H7 (cell line): ENCODE results near the gene SERPINB5. TPM values are rescaled to one million over a fixed set of nuclear protein-coding genes. Genes with fewer than 3 reads are reported as not detected.

Experiments used
- DNase-seq: peaks from one replicate; pipeline ENCODE4 v3.0.0; 2012
- H3K27me3 ChIP-seq: 2 replicates; pipeline ENCODE4 v1.6.0; 2011; ENCODE audit warnings: mild to moderate bottlenecking, low read length; ENCODE audit not compliant: control insufficient read depth, insufficient read depth
- H3K36me3 ChIP-seq: replicated peaks from 2 replicates; pipeline ENCODE4 v1.5.1; 2011; ENCODE audit warnings: low read length; ENCODE audit not compliant: control insufficient read depth, insufficient read depth
- H3K4me3 ChIP-seq: 2 replicates; pipeline ENCODE4 v1.5.1; 2011; ENCODE audit warnings: low read depth, mild to moderate bottlenecking, control low read depth, low read length, moderate library complexity; ENCODE audit not compliant: insufficient read depth
- total RNA-seq: library from RNA; depleted of rRNA; stranded (reverse); fragments of >200 nt; shearing (Covaris generic); gene quantifications from 2 replicates; pipeline ENCODE4 v1.2.3, GENCODE V29; 2014

SERPINB5 gene
- total RNA-seq, 1 experiment from 2014 or later = 0.28 TPM

DNA sequence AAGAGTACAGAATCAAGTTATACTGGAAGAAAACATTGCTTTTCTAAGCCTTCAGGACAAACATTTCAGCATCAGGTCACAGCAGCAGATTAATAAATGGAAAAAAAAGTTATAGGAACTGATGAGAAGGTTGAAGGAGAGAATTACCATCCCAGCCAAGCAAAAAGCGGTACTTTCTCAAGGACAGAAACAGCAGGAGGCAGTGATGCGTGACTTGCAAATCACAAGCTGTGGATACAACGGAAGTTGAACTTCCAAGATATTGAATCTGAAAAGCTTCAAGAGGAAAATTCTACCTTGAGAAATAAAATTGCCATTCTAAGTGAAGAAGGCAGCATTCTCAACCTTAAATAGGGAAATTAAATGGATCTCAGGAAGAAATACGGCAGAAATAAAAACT is 46.9 kb downstream of the SERPINB5 start:
- H3K27me3 ChIP-seq = no peaks in the 10 kb centered on the region
- DNase-seq = no peak
- no peak overlapping the region for H3K4me3 ChIP-seq
- no peaks in the 10 kb centered on the region for H3K36me3 ChIP-seq

DNA sequence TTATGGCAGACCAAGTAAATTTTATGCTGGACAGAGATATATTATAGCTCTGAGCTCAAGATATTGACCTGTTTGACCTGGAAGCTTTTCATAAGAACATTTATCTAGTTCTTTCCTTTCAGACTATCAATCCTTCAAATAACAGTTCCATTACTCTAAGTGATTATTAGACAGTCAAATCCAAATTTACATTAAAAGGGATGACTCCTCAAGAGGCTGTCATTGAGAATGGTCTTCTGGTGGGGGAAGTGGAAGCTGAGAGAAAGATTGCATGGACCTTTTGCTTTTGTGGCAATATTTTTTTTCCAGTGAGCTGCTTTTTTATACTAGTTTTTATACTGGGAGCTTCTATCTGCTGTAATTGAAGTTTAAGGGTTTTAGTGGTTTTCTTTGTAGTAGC is 50.5 kb downstream of the SERPINB5 start:
- no peaks in the 10 kb centered on the region for H3K36me3 ChIP-seq
- H3K4me3 ChIP-seq = no peak overlapping the region
- DNase-seq = no peak
- no peaks in the 10 kb centered on the region for H3K27me3 ChIP-seq

DNA sequence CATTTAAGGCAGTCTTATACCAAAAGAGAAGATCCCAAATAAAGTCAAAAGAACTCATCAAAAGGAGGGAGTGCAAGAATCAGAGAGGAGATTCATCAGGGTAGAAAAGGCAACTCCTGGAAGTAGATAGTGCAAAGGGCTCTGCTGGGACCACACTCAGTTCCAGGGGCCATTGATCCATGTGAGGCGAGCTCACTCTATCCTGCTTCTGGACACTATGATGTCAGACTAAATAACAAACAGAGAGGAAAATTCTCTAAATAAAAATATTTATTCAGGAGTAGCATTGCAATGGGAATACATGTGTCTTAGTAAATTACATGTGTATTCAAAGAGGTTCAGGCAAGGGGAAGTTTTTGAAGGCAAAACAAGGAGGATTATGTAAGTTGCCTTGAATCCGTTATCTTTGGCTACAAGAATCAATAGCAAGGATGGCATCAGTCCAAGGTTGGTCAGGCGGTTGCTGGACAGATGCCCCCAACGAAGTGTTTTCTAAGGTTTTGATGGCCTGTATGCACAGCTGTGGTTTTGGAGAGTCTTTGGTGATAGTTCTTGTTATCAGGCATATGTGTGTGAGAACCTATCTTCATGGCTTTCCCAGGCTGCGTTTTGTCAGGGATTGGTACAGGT is 52.2 kb downstream of the SERPINB5 start:
- no peak for DNase-seq
- no peaks in the 10 kb centered on the region for H3K27me3 ChIP-seq
- H3K4me3 ChIP-seq = no peak overlapping the region
- no peaks in the 10 kb centered on the region for H3K36me3 ChIP-seq

DNA sequence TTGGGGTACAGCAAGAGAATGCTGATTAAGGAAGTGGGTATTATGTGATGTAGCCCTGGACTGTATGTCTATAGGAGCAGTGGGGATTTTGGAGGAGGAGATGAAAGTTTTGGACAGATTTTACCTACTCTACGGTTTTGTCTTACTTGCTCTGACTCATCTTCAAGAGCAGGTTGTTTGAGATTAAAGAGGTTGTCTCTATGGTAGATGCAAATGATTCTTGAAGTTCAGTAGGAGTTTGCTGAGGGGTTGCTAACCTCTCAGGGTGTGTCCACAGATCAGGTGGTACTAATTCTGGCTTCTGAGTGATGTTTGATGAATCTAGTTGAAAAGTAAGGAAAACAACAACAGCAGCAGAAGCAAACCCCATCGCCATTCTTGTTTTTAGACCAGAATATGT is 55.7 kb downstream of the SERPINB5 start:
- DNase-seq = no peak
- Histone ChIP-seq H3K4me3 (no peak overlapping the region), H3K36me3 (no peaks in the 10 kb centered on the region), H3K27me3 (no peaks in the 10 kb centered on the region)

DNA sequence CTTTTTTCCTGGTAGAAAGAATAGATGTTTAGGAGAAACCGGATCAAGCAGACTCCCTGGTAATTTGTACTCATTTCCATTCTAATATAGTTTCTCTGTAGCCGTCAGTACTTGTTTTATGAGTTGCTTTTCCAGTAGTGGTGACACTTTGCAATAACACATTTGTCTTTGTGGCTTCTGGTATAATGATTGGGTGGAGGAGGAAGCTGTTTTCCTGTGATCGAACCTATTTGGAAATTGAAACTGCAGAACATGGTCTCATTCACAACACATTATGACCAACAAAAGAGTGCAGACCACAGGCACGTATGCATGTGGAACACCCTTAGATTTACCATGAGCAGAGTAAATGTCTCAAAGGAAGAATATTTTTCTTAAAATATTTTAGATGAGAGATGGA is 57.9 kb downstream of the SERPINB5 start:
- no peaks in the 10 kb centered on the region for H3K27me3 ChIP-seq
- H3K36me3 ChIP-seq = no peaks in the 10 kb centered on the region
- no peak for DNase-seq
- H3K4me3 ChIP-seq = no peak overlapping the region

DNA sequence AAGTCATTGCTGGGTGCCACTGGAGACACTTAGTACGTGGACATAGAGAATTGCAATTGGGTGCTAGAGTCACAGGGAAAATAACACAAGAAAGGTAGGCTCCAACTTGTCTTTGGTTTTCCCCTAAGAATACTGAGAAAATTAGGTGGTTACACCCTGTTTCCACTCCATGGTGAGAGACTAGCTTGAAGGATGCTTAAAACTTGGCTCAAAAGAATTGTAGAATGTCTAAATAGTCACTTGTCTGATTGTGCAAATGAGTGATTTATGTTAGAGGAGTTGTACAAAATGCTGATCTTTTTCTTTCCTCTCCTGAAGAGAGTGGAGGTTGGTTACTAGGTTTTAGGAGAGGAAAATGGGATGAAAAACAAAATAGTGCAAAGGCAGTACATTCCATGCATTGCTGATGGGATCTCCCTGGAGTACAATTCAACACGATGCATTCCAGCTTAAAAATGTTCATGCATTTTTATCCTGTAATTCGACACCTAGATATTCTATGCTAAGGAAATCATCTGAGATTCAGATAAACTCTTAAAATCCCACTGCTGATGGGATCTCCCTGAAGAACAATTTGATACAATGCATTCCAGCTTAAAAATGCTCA is 63.2 kb downstream of the SERPINB5 start:
- H3K36me3 ChIP-seq = no peaks in the 10 kb centered on the region
- H3K4me3 ChIP-seq = no peak overlapping the region
- no peaks in the 10 kb centered on the region for H3K27me3 ChIP-seq
- DNase-seq = no peak

DNA sequence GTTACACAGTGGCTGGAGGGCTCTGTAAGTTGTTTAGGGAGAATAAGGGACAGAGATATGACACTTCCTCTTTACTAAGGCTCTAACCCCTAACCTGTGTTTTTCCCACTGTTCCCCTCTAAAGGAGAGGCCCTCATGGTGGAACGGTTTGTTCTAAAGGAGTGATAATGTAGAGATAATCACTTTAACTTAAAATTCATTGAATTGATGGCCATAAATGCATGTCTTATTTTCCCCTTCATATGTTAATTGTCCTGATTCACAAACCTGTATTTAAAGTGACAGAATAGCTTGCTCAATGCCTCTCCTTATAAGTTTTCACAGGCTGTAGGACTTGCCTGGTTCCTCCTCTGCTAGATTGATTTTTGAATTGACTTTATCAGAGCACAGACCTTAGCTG is 65.3 kb downstream of the SERPINB5 start, which contains the start of gene SERPINB12:
Gene SERPINB12, plus strand, starts transcription at position 301 of the 400 bp plus-strand sequence. CDS start 13,791 bp downstream, outside the sequence.
- Histone ChIP-seq H3K36me3 (no peaks in the 10 kb centered on the region), H3K27me3 (no peaks in the 10 kb centered on the region), H3K4me3 (no peak within 1 kb of the TSS)
- no peak for DNase-seq

DNA sequence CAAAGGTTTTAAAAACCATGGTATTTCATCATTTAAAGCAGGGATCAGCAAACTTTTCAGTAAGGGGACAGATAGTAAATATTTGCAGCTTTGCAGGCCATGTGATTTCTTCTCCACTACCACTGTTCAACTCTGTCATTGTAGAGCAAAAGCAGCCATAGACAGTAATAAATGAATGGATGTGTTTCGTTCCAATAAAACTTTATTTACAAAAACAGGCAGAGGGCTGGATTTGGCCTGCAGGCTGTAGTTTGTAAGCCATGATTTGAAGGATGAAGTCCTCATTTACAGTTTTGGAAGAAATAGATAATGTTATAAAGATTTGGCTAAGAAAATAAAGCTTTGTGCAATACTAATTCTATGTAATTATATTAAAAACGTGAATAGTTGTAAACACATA is 67.3 kb downstream of the SERPINB5 start:
- Histone ChIP-seq H3K27me3 (no peaks in the 10 kb centered on the region), H3K36me3 (no peaks in the 10 kb centered on the region), H3K4me3 (no peak overlapping the region)
- no peak for DNase-seq

DNA sequence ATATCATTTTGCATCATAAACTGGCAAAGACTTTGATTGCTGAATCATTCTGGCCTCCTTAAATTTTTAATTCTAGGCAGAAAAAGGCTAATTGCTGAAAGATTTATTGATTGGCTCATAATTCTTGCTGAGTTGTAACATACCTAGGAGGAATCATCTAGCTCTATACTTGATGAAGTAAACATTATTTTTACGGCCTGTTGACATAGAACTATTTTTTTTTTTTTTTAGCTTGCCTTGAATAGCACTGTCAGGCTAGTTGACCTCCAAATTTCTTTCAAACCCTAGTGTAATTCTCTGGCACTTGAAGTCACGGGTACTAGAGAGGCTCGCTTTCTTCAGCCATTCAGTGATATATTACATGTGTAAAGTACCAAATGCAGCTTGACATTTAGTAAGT is 68.2 kb downstream of the SERPINB5 start:
- H3K36me3 ChIP-seq = no peaks in the 10 kb centered on the region
- DNase-seq = no peak
- no peak overlapping the region for H3K4me3 ChIP-seq
- H3K27me3 ChIP-seq = no peaks in the 10 kb centered on the region

DNA sequence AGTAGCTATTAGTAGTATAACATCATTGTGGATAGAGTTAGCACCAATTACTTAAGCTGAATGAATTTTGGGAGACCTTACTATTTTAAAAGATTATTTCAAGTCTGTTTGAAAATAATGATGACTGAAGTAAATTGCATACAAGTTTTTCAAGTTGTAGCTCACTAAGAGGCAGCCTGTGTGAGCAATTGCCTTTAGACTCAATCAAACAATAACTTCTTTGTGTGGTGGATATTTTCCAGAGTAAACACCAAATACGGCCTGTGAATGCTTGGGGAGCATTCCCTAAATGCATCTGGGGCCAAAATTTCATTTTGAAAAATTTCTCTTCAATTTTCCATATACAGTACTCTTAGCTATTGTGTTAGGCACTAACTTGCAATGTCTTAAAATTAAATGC is 73.3 kb downstream of the SERPINB5 start:
- H3K27me3 ChIP-seq = no peaks in the 10 kb centered on the region
- DNase-seq = no peak

DNA sequence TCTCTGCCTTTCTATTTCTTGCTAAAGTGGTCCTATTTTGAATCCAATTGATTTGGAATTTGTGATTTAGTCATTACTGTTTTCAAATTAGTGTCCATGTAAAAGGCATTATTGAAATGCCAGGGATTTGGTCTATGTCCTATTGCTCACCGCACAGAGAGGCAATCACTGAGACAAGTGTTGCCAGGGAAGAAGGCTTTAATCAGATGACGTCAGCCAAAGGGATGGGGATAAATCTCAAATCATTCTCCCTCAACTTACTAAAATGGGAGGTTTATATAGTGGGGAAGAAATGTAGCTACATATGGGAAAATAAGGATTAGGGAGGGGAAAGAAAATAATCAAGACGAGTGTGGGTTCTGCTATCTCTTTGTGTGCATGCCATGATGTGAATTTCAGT is 75.0 kb downstream of the SERPINB5 start:
- Histone ChIP-seq H3K4me3 (no peak overlapping the region), H3K27me3 (no peaks in the 10 kb centered on the region), H3K36me3 (no peaks in the 10 kb centered on the region)
- DNase-seq = no peak

More for the DNA sequence above, 73.3 kb downstream of the SERPINB5 start:
- H3K4me3 ChIP-seq = no peak overlapping the region
- H3K36me3 ChIP-seq = no peaks in the 10 kb centered on the region

DNA sequence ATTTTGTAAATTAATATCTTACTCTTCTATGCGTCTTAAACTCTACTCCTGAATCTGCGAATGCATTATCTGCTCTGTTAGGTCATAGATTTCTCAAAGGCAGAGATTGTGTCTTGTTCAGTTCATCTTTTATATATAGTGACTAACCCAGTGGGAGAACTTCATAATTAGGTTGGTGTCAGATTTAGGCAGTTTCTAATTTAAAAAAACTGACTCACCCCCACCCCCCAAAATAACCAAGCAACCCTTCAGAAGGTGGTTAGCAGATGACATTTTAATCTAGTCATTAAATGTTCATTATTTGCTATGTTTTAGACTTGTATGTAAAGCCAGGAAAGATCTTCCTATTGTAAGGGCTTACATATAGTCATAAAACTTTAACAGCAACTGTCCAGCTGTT is 75.8 kb downstream of the SERPINB5 start:
- no peak for DNase-seq
- no peaks in the 10 kb centered on the region for H3K27me3 ChIP-seq
- no peaks in the 10 kb centered on the region for H3K36me3 ChIP-seq
- H3K4me3 ChIP-seq = no peak overlapping the region

DNA sequence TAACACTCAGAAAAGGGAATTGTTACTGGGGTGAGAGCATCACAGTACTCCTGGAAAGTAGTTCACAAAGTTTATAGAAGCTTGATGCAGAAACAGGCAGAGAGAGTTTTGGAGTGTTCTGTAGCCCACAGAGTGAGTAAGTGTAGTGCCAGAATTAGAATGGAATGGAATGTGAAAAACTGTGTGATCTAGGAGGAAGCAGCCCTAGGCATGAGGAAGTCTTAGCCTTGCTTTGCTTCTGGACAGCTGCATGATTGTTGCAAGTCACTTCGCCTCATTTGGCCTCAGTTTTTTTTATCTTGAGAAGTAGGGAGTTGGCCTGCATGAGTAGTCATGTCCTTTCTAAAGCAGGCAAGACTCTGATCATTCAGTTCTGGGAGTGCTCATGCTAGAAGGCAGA is 76.3 kb downstream of the SERPINB5 start:
- DNase-seq = no peak
- no peak overlapping the region for H3K4me3 ChIP-seq
- no peaks in the 10 kb centered on the region for H3K36me3 ChIP-seq
- no peaks in the 10 kb centered on the region for H3K27me3 ChIP-seq
